Cardiac atrium fibroblast (primary cell): ENCODE measurements around the gene GABRA5. TPM values are rescaled to one million over a fixed set of nuclear protein-coding genes. Genes with fewer than 3 reads are reported as not detected.

ENCODE experiments used
- total RNA-seq: library from RNA; depleted of rRNA; stranded (reverse); fragments of >200 nt; gene quantifications from 2 replicates; pipeline ENCODE4 v1.2.3, GENCODE V29; 2015

GABRA5 gene
- total RNA-seq, result not detected in 2 replicates

DNA sequence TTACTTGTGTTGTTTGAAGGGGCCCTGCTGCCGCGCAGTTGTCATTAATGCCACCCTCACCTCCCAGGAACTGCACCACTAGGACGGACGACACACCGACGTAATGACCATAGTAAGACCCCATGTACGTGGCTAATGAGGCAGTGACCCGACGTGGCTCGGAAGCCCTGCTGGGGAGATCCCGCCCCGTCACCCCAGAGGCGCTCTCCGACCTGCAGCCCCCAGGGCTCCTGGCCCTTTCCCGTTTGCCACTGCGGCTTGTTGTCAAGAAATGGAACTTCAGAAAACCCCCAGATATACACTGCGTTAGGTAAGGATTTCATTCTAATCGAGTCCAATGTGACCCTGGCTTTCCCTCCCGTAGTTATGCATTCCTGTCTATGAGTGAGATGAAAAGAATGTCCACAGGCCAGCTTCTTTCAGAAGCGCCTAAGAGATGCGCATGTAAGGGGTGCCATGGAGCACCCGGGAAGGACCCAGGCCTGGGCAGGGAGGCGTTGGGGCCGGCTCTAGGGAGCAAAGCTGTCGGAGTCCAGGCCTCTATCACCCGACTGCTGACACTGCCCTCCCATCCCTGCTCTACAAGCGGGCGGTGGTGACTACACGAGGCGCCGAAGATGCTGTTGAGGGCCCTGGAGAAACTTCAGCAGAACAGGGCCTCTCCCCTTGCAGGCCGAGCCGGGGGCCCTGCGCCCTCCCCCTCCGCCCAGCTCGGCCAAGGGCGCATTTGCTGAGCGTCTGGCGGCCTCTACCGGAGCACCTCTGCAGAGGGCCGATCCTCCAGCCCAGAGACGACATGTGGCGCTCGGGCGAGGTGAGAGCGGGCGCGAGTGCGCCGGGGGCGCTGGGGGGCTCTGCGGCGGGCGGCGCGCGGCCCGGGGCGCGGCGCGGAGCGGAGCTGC lies at the start of gene GABRA5:
GABRA5 (plus strand) TSS at position 765 of the 902 bp plus-strand sequence. CDS start 2,187 bp downstream, outside the sequence.

DNA sequence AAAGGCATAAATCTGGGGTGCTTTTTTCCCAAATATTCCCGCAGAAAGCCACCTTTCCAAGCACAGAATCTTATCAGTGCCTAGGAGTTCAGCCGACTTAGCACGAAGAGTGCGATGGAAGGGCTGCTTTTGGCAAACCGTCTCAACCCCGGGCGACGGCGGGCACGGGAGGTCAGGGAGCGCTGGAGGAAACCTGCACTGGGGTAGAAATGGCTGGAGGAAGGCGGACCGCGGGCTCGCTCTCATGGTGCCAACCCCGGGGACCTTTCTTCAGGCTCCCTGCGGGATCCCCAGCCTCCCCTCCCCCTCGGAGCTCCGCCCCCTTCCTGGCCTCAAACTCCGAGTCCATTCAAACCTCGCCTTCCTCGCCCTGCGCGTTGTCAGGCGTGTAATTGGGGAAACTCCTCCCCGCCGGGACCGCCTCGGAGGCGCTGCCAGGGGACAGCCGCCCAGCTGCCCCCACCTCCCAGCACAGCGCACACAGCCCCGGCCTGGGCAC lies 103.9 kb downstream of the GABRA5 start, which contains the start of gene GABRG3:
GABRG3 (plus strand) TSS at position 470 of the 499 bp plus-strand sequence.

Other genes with a start within 250 kb of the GABRA5 start
- 0.16 TPM in 1 of 2 replicates, not detected in the other for gene GABRB3, start 94.0 kb upstream of the GABRA5 start, total RNA-seq
- not detected in 2 replicates for gene GABRG3, start 104.1 kb downstream of the GABRA5 start, total RNA-seq